ELF-1 (cell line): ENCODE data around the gene SESN1.

Experiments
- DNase-seq: peaks from one replicate; pipeline ENCODE4 v3.0.0-alpha.2; 2016; ENCODE audit warnings: low read depth, low spot score

SESN1 gene

DNA sequence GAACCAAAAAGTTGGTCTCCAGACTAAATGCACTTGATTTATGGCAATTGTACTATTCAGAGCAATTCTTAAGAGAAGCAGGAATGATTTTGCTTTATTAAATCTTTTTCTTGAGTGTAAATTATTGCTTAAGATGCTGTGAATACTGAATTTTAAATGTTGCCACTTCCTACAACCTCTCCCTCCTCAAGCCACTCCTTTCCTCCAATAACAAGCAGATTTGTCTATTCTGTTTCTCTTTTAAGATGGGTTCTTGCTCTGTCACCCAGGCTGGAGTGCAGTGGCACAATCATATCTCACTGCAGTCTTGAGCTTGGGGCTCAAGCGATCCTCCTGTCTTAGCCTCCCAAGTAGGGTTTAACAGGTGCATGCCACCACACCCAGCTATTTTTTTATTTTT lies 65.3 kb downstream of the SESN1 start:
- DNase-seq = no peak

DNA sequence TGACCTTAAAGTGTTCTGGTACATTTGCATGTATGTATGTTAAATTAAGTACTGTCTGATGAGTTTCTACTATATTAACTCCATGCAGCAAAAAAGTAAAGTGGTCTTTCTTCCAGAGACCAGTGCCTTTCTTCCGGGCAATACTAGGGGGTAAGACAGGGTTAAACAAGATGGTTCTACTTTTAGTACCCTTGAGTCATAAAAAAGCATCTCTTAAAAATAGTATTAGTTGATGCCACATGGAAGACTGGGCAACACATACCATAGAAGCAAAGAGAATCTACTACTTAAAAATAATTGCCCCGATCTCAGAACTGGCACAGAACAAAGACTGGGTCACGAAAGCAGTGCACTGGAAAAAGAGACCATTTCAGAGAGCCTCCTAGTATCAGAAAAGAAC lies 66.2 kb downstream of the SESN1 start:
- DNase-seq = no peak

- no peak for DNase-seq
Observed at GRCh38 chr6:109027964-109028363, 66.7 kb downstream of the SESN1 start.

DNA sequence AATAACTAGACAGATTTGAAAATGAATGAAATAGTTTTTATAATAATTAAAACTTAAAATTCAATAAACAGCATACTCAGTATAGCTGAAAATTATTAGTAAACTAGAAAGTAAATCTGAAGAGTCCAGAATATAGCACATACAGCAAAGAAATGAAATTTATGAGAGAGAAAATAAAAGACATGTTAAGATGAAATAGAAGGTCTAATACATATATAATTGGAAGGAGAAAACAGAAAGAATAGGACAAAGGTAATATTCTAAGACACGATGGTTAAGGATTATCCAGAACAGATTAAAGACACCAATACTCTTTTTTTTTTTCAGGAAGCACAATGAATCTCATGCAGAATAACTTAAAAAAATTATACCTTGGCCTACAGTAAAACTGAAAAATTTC lies 69.0 kb downstream of the SESN1 start:
- no peak for DNase-seq

- DNase-seq = peak; percentile 43
Observed at GRCh38 chr6:109024784-109025183, 69.9 kb downstream of the SESN1 start.

- DNase-seq = no peak
Observed at GRCh38 chr6:109024368-109024767, 70.3 kb downstream of the SESN1 start.

DNA sequence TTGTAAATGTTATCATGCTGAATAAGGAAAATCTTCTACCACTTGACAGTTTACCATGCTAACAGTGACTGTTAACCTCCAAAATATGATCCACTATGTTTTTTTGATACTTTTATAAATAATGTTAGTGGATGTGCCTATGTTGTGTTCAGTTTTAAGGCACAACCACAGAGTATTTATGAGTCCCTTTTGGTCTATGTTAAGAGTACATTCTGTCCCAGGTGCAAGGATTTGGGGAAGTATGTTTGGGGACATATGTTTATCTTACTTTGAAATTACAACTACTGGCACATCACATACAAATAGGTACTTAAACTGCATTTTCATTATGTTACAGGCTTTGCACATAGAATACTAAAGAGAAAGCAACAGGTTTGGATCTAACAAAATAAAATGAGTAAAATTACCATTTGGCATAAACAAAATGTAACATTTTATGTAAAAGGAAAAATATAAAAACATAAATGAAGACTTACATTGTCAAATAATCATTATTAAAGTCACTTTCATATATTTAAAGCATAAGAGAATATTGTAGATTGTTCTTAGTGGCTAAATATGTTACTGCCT lies 71.2 kb downstream of the SESN1 start:
- no peak for DNase-seq

GRCh38 chr6:109021870-109022269 lies 72.8 kb downstream of the SESN1 start:
- no peak for DNase-seq

DNA sequence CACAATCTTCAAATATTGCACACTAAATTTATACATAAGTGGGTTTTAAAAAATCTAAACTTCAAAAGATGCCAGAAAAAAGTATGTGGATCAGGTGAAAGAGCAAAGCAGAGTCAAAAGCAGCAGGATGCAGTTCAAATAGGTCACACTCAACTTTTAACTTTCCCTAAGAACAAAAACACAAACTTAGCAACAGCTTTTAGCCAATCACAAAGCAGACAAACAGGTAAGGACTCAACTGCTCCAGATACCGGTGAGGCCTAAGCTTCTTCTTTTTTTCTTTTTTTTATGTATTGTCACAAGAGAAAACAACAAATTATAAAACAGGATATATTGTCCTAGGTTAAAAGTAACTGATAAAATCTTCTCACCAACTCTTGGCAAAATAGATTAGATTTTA lies 74.7 kb downstream of the SESN1 start:
- no peak for DNase-seq

DNA sequence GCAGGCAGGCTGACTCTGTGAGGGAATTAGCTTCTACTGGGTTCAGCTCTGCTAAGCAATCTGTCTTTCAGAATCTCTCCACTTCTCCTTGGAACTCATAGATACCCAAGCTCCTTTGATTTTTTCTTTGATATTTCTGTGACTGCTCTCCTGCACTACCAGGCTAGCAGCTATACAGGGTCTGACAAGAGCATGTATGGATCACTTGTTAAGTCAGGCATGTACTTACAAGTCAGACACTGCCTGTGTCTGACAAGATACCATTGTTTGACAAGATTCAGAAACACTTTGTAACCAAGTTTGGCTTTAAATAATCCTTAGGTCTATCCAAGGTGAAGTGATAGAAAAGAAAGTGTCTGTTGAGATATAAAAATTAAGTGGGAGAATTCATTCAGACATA lies 79.5 kb downstream of the SESN1 start:
- no peak for DNase-seq

DNA sequence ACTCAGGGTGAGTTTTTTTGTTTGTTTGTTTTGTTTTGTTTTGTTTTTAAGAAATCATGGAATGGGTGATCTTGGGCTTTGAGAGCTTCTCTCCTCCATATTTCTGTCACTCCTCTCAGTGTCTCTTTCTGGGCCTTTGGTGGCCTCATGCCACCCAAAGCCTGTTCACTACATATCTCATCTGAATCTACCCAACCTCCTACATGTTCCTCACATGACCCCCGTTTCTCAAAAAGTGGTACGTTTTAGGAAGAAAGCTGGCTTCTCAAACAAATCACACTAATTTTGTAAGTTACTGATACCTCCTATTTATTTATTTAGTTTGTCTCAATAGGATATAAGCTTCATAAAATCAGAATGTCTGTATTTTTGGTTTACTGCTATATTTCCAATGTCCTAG lies 80.0 kb downstream of the SESN1 start:
- no peak for DNase-seq

- DNase-seq = no peak
Observed at GRCh38 chr6:109013656-109014305, 80.9 kb downstream of the SESN1 start.

- no peak for DNase-seq
Observed at GRCh38 chr6:109010705-109011102, 83.9 kb downstream of the SESN1 start.

DNA sequence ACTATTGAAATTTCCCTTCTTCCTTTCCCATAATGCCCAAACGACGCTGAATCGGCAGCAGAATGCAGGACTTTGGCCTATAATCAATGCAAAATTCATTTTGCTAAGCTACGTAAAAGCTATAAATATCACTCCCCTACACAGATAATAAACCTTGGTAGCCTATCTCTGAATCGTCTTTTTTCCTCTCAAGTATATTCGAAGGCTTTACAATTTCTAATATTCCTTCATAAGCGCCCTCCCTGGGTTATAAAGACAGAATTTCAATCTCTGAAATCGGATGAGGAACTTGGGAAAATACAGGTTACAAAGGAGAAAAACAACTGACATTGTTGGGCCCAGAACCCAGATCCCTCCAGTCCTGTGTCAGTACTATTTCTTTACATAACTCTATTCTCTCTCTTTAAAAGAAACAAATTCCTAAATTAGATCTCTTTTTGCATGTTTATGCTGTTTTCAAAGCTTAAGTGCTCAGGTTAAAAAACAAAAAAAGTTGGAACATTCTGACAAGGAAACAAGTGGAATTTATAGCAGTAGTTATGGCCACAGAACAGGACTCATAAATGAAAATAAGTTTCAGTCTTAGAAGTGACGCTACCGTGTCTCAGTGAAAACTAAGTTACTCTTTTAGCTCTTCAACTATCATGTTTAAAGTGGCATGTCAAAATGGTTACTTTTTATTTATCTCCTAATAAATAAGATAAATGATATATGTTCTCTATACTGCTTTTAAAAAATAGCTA lies 84.5 kb downstream of the SESN1 start:
- DNase-seq = no peak

- DNase-seq = peak; percentile 93
Observed at GRCh38 chr6:109009236-109009961, 85.2 kb downstream of the SESN1 start.

DNA sequence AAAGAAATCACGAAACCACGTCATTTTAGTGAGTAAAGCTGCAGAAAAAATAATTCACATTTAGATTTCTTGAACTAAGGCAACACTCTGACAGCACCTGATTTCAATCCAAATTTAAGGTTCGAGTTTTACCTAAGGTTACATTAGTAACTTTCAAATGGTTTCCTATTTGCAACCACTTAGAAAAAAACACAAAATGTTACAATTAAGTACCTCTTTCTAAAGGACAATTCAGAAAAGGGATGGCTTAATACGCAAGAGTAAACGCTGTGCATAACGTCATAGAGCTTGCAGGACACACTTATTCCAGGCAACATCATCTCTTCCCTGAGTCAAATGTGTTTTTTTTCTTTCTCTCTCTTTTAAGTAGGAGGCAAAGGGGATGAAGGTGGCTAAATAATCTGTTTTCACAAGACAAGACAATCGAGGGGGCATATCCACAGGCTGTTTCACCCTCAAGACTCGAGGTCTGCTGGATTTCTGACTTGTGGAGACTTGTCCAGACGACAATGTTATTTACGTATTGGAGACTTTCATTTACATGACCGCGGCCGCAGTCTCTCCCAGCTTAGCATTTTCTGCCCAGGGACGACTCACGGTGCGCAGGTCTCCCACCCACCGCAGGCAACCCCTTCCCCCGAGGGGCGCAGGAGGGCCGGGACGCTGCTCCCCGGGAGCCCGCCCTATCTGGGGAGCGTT lies 86.0 kb downstream of the SESN1 start:
- DNase-seq = peak; percentile 74

GRCh38 chr6:109008054-109008453 lies 86.6 kb downstream of the SESN1 start:
- DNase-seq = no peak

DNA sequence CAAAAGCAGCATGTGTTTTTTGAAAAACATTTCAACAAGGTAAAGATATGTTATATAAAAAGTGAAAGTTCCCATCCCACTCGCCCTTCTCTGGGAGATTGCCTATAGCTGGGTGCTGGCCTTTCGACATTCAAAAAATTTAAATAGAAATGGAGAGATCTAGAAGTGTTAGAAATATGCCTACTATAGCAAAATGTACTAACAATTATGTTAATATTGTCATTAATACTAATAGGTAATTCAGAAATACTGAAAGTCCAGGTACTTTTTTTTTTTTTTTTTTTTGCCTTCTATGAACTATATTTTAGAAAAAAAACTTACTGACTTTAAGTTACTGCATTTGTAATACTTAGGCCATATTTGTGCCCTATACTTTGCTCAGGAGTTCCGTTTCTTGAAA lies 87.1 kb downstream of the SESN1 start:
- DNase-seq = no peak

DNA sequence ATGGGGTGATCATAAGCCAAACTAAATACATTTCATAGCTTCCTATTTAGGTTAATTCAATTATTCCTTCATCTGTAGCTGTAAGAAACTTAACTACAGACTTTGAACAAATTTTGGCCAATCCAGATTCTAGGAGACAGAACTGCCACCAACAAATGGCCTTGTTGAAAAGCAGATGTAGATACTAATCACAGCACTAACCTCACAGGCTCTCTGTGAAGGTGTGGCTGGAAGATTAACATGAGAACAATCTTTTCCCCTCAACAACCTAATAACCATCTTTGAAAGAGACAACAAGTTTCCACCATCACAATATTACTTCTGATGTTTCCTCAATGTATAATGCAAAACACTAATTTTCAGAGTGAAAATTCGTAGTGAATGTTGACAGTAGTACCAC lies 87.8 kb downstream of the SESN1 start:
- no peak for DNase-seq

DNA sequence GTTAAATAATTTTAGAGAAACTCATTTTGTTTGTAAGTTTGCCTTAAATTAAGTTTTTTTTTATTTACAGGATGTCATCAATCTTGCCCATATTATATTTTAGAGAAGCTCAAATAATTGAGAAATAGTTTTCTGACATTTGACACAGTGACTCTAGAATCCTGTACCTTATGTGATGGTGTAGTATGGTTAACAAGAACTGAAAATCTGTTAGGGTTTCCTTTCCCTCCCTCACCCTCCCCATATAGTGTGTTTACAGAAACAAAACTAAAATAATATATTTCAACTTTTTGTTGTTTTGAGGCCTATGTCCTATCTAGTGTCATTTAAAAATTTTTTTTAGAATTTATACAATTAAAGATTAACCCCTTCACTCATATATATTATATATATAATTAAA lies 91.8 kb downstream of the SESN1 start:
- DNase-seq = no peak

- DNase-seq = no peak
Observed at GRCh38 chr6:109002051-109002697, 92.5 kb downstream of the SESN1 start.
